GM12873 (cell line): ENCODE data around the gene GFOD2.

Source experiments
- TF ChIP-seq, protein P1 (sequence below): IDR thresholded peaks from 2 replicates; pipeline ENCODE4 v1.5.1; 2012; ENCODE audit warnings: low read depth, mild to moderate bottlenecking, moderate library complexity, low read length, control low read depth; ENCODE audit not compliant: insufficient read depth; ENCODE audit errors: missing control alignments

The GFOD2 gene

DNA sequence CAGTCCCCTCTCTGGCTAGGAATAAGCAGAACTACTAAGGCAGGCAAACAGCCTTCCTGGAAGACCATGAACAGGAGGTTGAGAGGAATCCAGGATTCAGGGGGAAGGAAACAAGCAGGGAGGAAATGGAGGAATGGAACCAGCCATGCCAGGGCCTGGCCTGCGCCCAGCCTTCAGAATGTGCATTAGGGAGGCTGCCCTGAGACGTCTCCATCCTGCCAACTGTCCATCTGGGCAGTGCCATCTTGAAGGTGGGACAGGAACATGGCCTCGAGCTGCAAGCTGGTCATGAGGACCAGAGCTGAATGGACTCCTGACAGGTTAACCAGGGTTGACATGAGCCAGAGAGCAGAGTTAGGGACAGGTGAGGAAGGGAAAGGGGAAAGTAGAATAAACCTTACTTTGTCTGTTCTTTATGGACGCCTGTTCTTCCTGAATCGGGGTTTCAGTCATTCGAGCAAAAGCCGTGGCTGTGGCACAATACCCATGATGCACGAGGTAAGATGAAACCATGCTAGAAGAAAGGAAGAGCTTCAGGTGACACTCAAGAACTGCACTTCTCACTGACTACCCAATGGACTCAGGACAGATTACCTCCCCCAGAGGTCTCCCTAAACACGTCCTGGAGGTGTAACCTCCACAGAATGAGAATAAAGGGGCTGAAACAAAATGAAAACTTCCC, 12.1 kb upstream of the GFOD2 start:
- TF ChIP-seq, protein P1, sequence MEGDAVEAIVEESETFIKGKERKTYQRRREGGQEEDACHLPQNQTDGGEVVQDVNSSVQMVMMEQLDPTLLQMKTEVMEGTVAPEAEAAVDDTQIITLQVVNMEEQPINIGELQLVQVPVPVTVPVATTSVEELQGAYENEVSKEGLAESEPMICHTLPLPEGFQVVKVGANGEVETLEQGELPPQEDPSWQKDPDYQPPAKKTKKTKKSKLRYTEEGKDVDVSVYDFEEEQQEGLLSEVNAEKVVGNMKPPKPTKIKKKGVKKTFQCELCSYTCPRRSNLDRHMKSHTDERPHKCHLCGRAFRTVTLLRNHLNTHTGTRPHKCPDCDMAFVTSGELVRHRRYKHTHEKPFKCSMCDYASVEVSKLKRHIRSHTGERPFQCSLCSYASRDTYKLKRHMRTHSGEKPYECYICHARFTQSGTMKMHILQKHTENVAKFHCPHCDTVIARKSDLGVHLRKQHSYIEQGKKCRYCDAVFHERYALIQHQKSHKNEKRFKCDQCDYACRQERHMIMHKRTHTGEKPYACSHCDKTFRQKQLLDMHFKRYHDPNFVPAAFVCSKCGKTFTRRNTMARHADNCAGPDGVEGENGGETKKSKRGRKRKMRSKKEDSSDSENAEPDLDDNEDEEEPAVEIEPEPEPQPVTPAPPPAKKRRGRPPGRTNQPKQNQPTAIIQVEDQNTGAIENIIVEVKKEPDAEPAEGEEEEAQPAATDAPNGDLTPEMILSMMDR: no peak

DNA sequence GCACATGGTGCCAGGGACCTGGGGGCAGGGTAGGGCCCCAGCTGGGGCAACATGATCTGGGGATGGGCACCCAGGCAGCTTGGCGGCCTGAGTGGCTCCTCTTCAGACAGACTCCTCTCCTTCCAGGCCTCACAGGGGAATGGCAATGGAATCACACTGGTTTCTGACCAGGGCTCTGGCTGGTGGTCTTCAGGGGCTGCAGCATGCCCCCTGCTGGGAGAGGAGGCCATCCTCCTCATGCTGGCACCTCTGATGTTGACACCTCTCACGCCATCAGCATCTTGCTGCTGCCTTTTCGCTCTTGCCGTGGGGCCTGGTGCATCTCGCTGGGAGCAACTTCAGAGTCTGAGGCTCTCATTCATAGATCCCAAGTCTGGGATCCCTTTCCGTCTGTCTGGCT, 11.2 kb upstream of the GFOD2 start:
- TF ChIP-seq, protein P1: no peak

DNA sequence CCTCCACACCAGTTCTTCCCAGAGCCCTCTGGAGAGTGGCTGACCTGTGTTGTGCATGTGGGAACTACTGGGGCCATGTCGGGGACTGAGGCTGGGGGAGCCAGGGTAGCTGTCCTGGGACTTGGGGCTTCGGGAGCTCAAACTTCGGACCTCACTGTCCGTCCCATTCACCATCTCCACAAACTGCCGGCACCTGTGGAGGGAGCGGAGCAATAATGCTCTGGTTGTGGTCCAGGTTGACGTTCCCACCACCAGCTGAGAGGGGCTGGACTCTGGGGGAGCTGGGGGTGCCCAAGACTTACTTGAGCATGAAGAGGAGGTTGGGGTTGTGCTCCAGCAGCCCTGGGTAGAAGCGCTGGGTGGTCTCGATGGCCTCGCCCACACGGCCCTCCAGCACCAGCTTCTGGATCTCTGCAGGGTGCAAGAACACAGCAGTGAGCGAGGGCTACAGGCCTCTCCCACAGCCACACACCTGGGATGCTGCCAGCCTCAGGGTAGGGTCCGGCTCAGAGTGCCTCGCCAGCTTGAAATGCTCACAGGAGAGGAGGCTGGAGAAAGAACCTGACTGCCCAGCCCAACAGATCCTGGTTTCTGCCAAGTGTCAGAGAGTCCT, 10.6 kb upstream of the GFOD2 start:
- TF ChIP-seq, protein P1: no peak

DNA sequence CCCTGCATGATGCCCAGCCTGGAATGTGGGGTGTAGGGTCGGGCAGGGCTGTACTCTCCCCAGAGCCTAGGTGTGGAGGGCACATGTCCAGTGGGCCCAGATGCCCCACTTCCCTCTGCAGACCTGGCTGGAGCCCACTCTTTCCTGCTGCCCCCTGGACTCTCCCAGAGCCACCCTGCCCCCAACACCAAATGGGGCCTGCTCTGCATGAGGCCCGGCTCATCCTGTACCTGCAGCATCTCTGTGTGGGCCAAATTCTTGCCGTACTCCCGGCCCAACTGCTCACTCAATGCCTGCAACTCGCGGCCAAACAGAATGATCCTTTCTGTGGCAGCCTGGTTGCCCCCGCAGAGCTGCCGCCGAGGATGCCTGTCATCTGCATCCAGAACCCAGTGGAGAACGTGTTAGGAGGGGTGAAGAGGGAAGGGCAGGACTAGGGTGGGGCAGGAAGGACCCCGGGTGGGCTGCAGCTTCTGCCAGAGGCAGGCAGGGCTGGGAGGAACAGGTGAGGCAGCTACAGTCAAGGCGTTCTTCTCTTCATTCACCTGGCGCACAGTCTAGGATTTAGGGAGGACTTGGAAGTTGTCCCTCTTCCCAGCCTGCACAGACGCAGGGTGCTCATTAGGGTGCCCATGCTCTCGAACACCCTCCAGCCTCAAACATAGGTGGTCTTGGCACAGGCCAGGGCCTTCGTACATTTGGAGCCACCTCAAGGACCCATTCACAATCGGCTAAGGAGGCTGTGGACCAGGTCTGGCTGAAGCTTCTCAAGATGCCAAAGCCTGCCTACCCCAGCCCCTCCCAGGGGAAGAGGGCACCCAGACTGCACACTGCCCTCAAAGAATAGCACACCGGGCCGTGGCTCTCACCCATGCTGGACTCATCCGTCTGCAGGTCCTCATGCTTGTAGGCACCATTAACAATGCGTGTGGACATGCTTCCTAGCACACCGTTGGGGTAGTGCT, 8.7 kb upstream of the GFOD2 start:
- TF ChIP-seq, protein P1: no peak

DNA sequence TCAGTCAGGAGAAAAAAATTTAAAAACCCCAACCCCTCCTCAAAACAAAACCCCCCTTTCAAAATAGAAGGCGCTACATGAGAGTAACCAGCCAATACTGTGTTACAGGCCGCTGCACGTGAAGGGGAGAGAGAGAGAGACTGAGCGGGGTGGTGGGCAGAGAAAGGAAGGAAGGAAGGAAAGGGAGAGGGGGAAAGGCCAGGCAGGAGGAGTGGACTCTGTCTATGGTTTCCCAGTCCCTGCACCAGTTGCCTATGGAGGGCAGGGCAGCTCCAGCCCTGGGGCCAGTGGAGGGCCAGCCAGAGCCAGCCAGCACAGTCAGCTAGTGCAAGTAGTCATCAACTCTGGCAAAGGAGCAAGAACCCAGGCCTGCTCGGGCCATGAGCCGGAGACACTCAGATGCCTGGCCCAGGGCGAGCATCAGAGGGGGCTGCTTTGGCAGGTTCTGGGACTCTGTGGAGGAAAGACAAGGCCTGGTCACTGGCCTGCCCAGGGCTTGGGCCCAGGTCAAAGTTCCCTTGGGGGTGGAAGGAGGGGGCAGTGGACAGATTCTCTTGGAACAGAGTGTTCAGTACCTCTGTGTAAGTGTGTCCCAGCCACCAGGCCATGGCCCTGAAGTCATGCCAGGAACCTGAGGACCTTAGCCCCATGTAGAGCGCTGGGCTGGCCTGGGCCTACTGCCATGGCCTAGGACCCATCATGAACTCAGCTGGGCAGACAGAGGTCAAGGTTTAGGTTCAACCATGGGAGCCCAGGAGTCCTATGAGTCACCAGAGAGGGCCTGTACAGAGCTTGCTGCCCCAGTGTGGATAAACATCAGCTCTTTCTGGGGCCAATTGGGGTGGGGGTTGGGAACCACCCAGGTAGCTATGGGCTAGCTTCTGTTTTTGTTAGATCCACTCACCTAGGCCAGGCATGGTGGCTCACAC, 7.3 kb upstream of the GFOD2 start:
- TF ChIP-seq, protein P1: no peak

DNA sequence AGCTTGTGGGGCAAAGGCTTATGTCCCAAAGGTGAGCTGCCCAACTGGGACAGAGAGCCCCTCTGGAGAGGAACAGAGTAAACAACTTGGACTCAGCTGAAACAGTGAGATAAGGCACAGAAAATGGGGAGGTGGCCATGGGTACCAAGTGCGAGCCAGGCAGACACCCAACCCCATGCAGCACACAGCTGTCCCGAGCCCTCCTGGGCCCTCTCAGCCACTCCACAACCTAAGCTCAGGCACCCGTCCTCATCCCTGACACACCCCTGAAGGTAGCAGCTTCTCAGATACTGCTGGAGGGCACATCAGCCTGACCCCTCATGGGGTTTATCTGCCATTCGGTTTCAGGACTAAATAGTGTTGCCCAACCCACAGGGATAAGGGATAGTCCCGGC, 4.8 kb upstream of the GFOD2 start:
- TF ChIP-seq, protein P1: no peak
